ENCODE results near the gene SNAP25.

DNA sequence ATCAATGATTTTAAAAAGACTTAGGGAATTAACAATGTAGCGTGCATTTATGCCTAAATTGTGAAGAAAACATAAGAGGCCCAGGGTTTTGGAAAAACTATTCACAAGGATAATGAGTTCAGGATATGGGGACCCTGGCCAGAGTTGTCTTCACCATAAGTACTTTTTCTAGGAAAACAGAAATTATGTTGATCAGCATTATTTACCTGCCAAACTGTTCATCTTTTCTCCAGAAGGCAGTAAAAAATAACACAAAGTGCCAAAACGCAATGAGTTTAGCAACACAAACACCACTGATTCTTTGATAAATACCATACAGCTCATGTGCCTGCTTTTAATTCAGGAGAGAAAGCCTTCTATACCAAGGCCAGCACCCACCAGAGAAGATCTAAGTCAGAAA is 43.1 kb downstream of the SNAP25 start:
- TF ChIP-seq, protein P1, sequence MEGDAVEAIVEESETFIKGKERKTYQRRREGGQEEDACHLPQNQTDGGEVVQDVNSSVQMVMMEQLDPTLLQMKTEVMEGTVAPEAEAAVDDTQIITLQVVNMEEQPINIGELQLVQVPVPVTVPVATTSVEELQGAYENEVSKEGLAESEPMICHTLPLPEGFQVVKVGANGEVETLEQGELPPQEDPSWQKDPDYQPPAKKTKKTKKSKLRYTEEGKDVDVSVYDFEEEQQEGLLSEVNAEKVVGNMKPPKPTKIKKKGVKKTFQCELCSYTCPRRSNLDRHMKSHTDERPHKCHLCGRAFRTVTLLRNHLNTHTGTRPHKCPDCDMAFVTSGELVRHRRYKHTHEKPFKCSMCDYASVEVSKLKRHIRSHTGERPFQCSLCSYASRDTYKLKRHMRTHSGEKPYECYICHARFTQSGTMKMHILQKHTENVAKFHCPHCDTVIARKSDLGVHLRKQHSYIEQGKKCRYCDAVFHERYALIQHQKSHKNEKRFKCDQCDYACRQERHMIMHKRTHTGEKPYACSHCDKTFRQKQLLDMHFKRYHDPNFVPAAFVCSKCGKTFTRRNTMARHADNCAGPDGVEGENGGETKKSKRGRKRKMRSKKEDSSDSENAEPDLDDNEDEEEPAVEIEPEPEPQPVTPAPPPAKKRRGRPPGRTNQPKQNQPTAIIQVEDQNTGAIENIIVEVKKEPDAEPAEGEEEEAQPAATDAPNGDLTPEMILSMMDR (IDR thresholded peaks at IDR 0.05) = no peak
- TF ChIP-seq POLR2A (IDR thresholded peaks at IDR 0.05) = no peak
